Ascending aorta (tissue), 2 donors: Measurements from ENCODE around the gene ATP6V0C. TPM values are rescaled to one million over a fixed set of nuclear protein-coding genes. Genes with fewer than 3 reads are reported as not detected.

ENCODE experiments used
- DNase-seq, 2 donors: peaks; one replicate each; pipeline ENCODE4 v3.0.0-alpha.2; 2019; ENCODE audit warnings: low spot score in 2 of 2
- H3K27ac ChIP-seq, 2 donors: fragments of 200-600 bp; sonication (generic); one replicate each; pipeline ENCODE4 v1.5.1; 2016 to 2017; ENCODE audit warnings: mild to moderate bottlenecking in 1 of 2
- H3K27me3 ChIP-seq: fragments of 200-600 bp; sonication (generic); one replicate; pipeline ENCODE4 v1.5.1; 2017
- H3K36me3 ChIP-seq, 2 donors: fragments of 200-600 bp; sonication (generic); one replicate each; pipeline ENCODE4 v1.5.1; 2016
- H3K4me1 ChIP-seq, 2 donors: fragments of 200-600 bp; sonication (generic); one replicate each; pipeline ENCODE4 v1.5.1; 2016 to 2017; ENCODE audit warnings: mild to moderate bottlenecking in 1 of 2
- H3K4me3 ChIP-seq, 2 donors: fragments of 200-600 bp; sonication (generic); one replicate each; pipeline ENCODE4 v1.5.1; 2016 to 2017; ENCODE audit warnings: mild to moderate bottlenecking in 1 of 2
- H3K9me3 ChIP-seq, 2 donors: fragments of 200-600 bp; sonication (generic); one replicate each; pipeline ENCODE4 v1.5.1; 2016
- CTCF ChIP-seq, 3 experiments: fragments of 200-600 bp in 2 of 3; fragments of 450-650 bp in 1 of 3; sonication (generic) in 2 of 3; IDR thresholded peaks; one replicate each; pipeline ENCODE4 v1.5.1; 2016 to 2019; ENCODE audit warnings: antibody characterized with exemption in 3 of 3, mild to moderate bottlenecking in 1 of 3, moderate library complexity in 1 of 3
- intact Hi-C: fragments of 100-400 bp; cut with DNase I; formaldehyde crosslinking; loops from one replicate; pipeline ENCODE4 v1.15.1; 2023
- total RNA-seq: library from RNA; depleted of rRNA; stranded (reverse); fragments of >200 nt; gene quantifications from one replicate; pipeline ENCODE4 v1.1.0, GENCODE V29; 2016

Gene ATP6V0C
- total RNA-seq, 1 donor from 2014 or later = 91.9 TPM

- Histone ChIP-seq H3K36me3 (no peaks in the 10 kb centered on the region), H3K4me3 (peak overlapping the region; percentile 68 to 76), H3K9me3 (no peaks in the 10 kb centered on the region), H3K4me1 (peaks cover 21 to 34% of the 10 kb centered on the region in 2 donors), H3K27ac (no peak overlapping the region), H3K27me3 (peaks cover 12% of the 10 kb centered on the region)
- intact Hi-C loops = no loop called here
- no peak for DNase-seq
- no peak for TF ChIP-seq CTCF (IDR thresholded peaks at IDR 0.05)
These were observed 40.3 kb upstream of the ATP6V0C start for GRCh38 chr16:2473446-2473926.

- intact Hi-C loops = loop anchor here (1.0 kb wide), 1 partner anchor 14 kb away; the partner anchor contains the start of gene TEDC2
- Histone ChIP-seq H3K36me3 (no peaks in the 10 kb centered on the region), H3K27ac (peak overlapping the region; percentile 52 to 79), H3K4me3 (peak overlapping the region; percentile 68 to 76), H3K27me3 (peaks cover 12% of the 10 kb centered on the region), H3K4me1 (peaks cover 21 to 27% of the 10 kb centered on the region in 2 donors), H3K9me3 (no peaks in the 10 kb centered on the region)
- peak in 2 of 3 experiments; percentile 23 to 25 for TF ChIP-seq CTCF (IDR thresholded peaks at IDR 0.05)
- no peak for DNase-seq
These were observed 39.5 kb upstream of the ATP6V0C start for GRCh38 chr16:2473999-2474876.

GRCh38 chr16:2474877-2475412, 38.8 kb upstream of the ATP6V0C start, which contains the start of gene TBC1D24:
Gene TBC1D24, plus strand, starts transcription at chr16:2475127. Its CDS starts 21,022 bp downstream, at chr16:2496149.
- peak within 1 kb of the TSS; percentile 68 to 76 for H3K4me3 ChIP-seq
- H3K36me3 ChIP-seq = no peaks in the 10 kb centered on the region
- no peak for TF ChIP-seq CTCF (IDR thresholded peaks at IDR 0.05)
- DNase-seq = peak; percentile 44 to 89
- peaks cover 12% of the 10 kb centered on the region for H3K27me3 ChIP-seq
- H3K4me1 ChIP-seq = peaks cover 21 to 26% of the 10 kb centered on the region in 2 donors
- peak within 1 kb of the TSS; percentile 52 to 79 for H3K27ac ChIP-seq
- no peaks in the 10 kb centered on the region for H3K9me3 ChIP-seq
- intact Hi-C loops = loop anchor here (1.0 kb wide), 3 partner anchors 15 to 46 kb away; partner anchors contain the start of genes CCNF and TEDC2

- DNase-seq = no peak
- intact Hi-C loops = loop anchor here (1.0 kb wide), 2 partner anchors 26 to 46 kb away; partner anchors contain the start of gene CCNF
- TF ChIP-seq CTCF (IDR thresholded peaks at IDR 0.05) = no peak
- Histone ChIP-seq H3K27ac (no peak overlapping the region), H3K36me3 (no peaks in the 10 kb centered on the region), H3K27me3 (peaks cover 12% of the 10 kb centered on the region), H3K4me1 (peaks cover 21 to 26% of the 10 kb centered on the region in 2 donors), H3K9me3 (no peaks in the 10 kb centered on the region), H3K4me3 (peak overlapping the region; percentile 68 to 76)
These were observed 38.1 kb upstream of the ATP6V0C start for GRCh38 chr16:2475413-2476344.

GRCh38 chr16:2476345-2476720, 37.4 kb upstream of the ATP6V0C start:
- Histone ChIP-seq H3K27me3 (peaks cover 12% of the 10 kb centered on the region), H3K4me3 (no peak overlapping the region), H3K4me1 (peaks cover 21% of the 10 kb centered on the region in 2 donors), H3K36me3 (no peaks in the 10 kb centered on the region), H3K27ac (no peak overlapping the region), H3K9me3 (no peaks in the 10 kb centered on the region)
- intact Hi-C loops = no loop called here
- TF ChIP-seq CTCF (IDR thresholded peaks at IDR 0.05) = no peak
- no peak for DNase-seq
